CD4-positive, alpha-beta memory T cell (primary cell): Measurements from ENCODE around the gene CD2. TPM values are rescaled to one million over a fixed set of nuclear protein-coding genes. Genes with fewer than 3 reads are reported as not detected.

Experiments
- CTCF ChIA-PET: fragments of 350-600 bp; sonication (Branson Sonifier 250); formaldehyde crosslinking; loops from one replicate; lab custom pipeline; 2021; ENCODE audit warnings: inconsistent platforms; ENCODE audit not compliant: partially characterized antibody; lab: Charles Lee
- POLR2A ChIA-PET: fragments of 350-600 bp; sonication (Branson Sonifier 250); formaldehyde crosslinking; loops from one replicate; lab custom pipeline; 2021; ENCODE audit not compliant: partially characterized antibody; lab: Charles Lee
- DNase-seq, 5 donors: peaks; one replicate each; pipeline versions ENCODE4 v3.0.0 to v3.0.0-alpha.2; 2020 to 2022; ENCODE audit warnings: mixed read lengths in 1 of 5
- H3K27ac ChIP-seq: one replicate; pipeline ENCODE4 v1.7.0; 2013; ENCODE audit warnings: low read depth, low read length
- H3K27me3 ChIP-seq: 2 replicates; pipeline ENCODE4 v1.7.0; 2013; ENCODE audit warnings: mild to moderate bottlenecking, low read length, moderate library complexity; ENCODE audit not compliant: insufficient read depth
- H3K36me3 ChIP-seq: 2 replicates; pipeline ENCODE4 v1.7.0; 2013; ENCODE audit warnings: mild to moderate bottlenecking, low read length, moderate library complexity; ENCODE audit not compliant: insufficient read depth
- H3K4me1 ChIP-seq: 2 replicates; pipeline ENCODE4 v1.7.0; 2013; ENCODE audit warnings: mild to moderate bottlenecking, low read length, moderate library complexity; ENCODE audit not compliant: insufficient read depth
- H3K4me3 ChIP-seq, 2 donors: one replicate each; pipeline ENCODE4 v1.7.0; 2013; ENCODE audit warnings: low read length in 2 of 2, mild to moderate bottlenecking in 1 of 2
- H3K9me3 ChIP-seq, 2 donors: one replicate each; pipeline ENCODE4 v1.7.0; 2013; ENCODE audit warnings: low read length in 2 of 2, control low read depth in 1 of 2; ENCODE audit not compliant: control insufficient read depth in 1 of 2
- H3K27ac Mint-ChIP-seq, 7 donors: one replicate each; pipeline ENCODE4 v1.8.0; 2020 to 2021; ENCODE audit warnings: mixed read lengths in 7 of 7, mild to moderate bottlenecking in 6 of 7, inconsistent platforms in 3 of 7, moderate library complexity in 3 of 7
- H3K27me3 Mint-ChIP-seq, 2 donors: one replicate each; pipeline ENCODE4 v1.8.0; 2020 to 2021; ENCODE audit warnings: mixed read lengths in 2 of 2
- H3K36me3 Mint-ChIP-seq, 2 donors: one replicate each; pipeline ENCODE4 v1.8.0; 2020 to 2021; ENCODE audit warnings: mixed read lengths in 2 of 2, inconsistent platforms in 1 of 2, mild to moderate bottlenecking in 1 of 2
- H3K4me1 Mint-ChIP-seq, 4 donors: one replicate each; pipeline ENCODE4 v1.8.0; 2020 to 2021; ENCODE audit warnings: mixed read lengths in 4 of 4, mild to moderate bottlenecking in 1 of 4
- H3K4me3 Mint-ChIP-seq, 8 donors: one replicate each; pipeline ENCODE4 v1.8.0; 2020 to 2021; ENCODE audit warnings: mixed read lengths in 8 of 8, mild to moderate bottlenecking in 7 of 8, moderate library complexity in 6 of 8, inconsistent platforms in 3 of 8
- H3K9me3 Mint-ChIP-seq, 8 donors: one replicate each; pipeline ENCODE4 v1.8.0; 2020 to 2021; ENCODE audit warnings: mixed read lengths in 8 of 8, mild to moderate bottlenecking in 5 of 8, inconsistent platforms in 3 of 8, moderate library complexity in 1 of 8
- intact Hi-C: fragments of 100-400 bp; cut with micrococcal nuclease; formaldehyde crosslinking; loops from one replicate; pipeline ENCODE4 v1.15.1; 2023
- polyA plus RNA-seq, 2 donors: library from polyadenylated mRNA; unstranded; fragments of 300-500 nt; fragmentation: Illumina TruSeq; gene quantifications; one replicate each; pipeline ENCODE4 v1.2.3, GENCODE V29; 2021
- total RNA-seq, 2 experiments: library from RNA; stranded (reverse); gene quantifications; one replicate each; pipeline ENCODE4 v1.2.3, GENCODE V29; 2021

The CD2 gene
- total and polyA plus RNA-seq, 4 experiments from 2014 or later: 305 to 471 (median 363) TPM

GRCh38 chr1:116777831-116778830, 23.9 kb downstream of the CD2 start:
- H3K4me3 ChIP-seq: peak overlapping the region in 1 of 2 donors; percentile 5
- H3K9me3 Mint-ChIP-seq: peaks cover 0 to 3% (median 0%) of the 10 kb centered on the region in 8 donors
- DNase-seq: no peak
- peak overlapping the region in 1 of 7 donors; percentile 17 for H3K27ac Mint-ChIP-seq
- intact Hi-C loops: loop anchor here (1.0 to 2.0 kb wide), 2 partner anchors 8 to 23 kb away; no protein-coding TSS in a partner anchor
- H3K36me3 Mint-ChIP-seq: peaks cover 5 to 10% of the 10 kb centered on the region in 2 donors
- peak overlapping the region in 4 of 8 donors; percentile 11 to 67 (median 50) for H3K4me3 Mint-ChIP-seq
- no peaks in the 10 kb centered on the region for H3K27me3 Mint-ChIP-seq
- H3K36me3 ChIP-seq: no peaks in the 10 kb centered on the region
- H3K27me3 ChIP-seq: no peaks in the 10 kb centered on the region
- ChIA-PET POLR2A (interaction anchor here (0.9 to 33.0 kb wide), 5 partner anchors 8 to 38 kb away, joined by 3 to 1832 read pairs (median 13); partner anchors contain the start of gene CD2), CTCF (interaction anchor here (0.6 to 2.6 kb wide), 5 partner anchors 9 to 43 kb away, joined by 3 to 9 read pairs (median 4); no protein-coding TSS in a partner anchor)
- no peaks in the 10 kb centered on the region for H3K9me3 ChIP-seq
- peaks cover 2% of the 10 kb centered on the region for H3K4me1 ChIP-seq
- H3K4me1 Mint-ChIP-seq: peaks cover 10 to 30% (median 21%) of the 10 kb centered on the region in 4 donors
- H3K27ac ChIP-seq: no peak overlapping the region

- H3K27me3 Mint-ChIP-seq: no peaks in the 10 kb centered on the region
- H3K4me3 ChIP-seq: no peak overlapping the region
- intact Hi-C loops: no loop called here
- ChIA-PET CTCF (interaction anchor here (0.9 kb wide), 1 partner anchor 35 kb away, joined by 3 read pairs; no protein-coding TSS in a partner anchor), POLR2A (interaction anchor here (3.2 kb wide), 1 partner anchor 12 kb away, joined by 12 read pairs; no protein-coding TSS in a partner anchor)
- DNase-seq: no peak
- peaks cover 2 to 6% (median 4%) of the 10 kb centered on the region in 8 donors for H3K9me3 Mint-ChIP-seq
- H3K36me3 Mint-ChIP-seq: peaks cover 7% of the 10 kb centered on the region in 2 donors
- H3K27ac Mint-ChIP-seq: peak overlapping the region in 1 of 7 donors; percentile 3
- no peak overlapping the region for H3K27ac ChIP-seq
- peaks cover 11 to 26% (median 17%) of the 10 kb centered on the region in 4 donors for H3K4me1 Mint-ChIP-seq
- no peak overlapping the region for H3K4me3 Mint-ChIP-seq
- no peaks in the 10 kb centered on the region for H3K27me3 ChIP-seq
- no peaks in the 10 kb centered on the region for H3K9me3 ChIP-seq
- H3K4me1 ChIP-seq: no peaks in the 10 kb centered on the region
- H3K36me3 ChIP-seq: no peaks in the 10 kb centered on the region
Measured at GRCh38 chr1:116781034-116781433, 26.8 kb downstream of the CD2 start.

GRCh38 chr1:116785006-116785405, 30.8 kb downstream of the CD2 start:
- H3K4me3 Mint-ChIP-seq: no peak overlapping the region
- peak overlapping the region in 1 of 7 donors; percentile 49 for H3K27ac Mint-ChIP-seq

GRCh38 chr1:116786049-116786448, 31.8 kb downstream of the CD2 start:
- H3K9me3 Mint-ChIP-seq: peaks cover 2 to 16% (median 9%) of the 10 kb centered on the region in 8 donors
- POLR2A ChIA-PET: interaction anchor here (0.7 to 5.3 kb wide), 7 partner anchors 11 to 31 kb away, joined by 3 to 30 read pairs (median 3); partner anchors contain the start of gene CD2
- no peak overlapping the region for H3K27ac ChIP-seq
- peaks cover 9 to 15% of the 10 kb centered on the region in 2 donors for H3K36me3 Mint-ChIP-seq
- peaks cover 12 to 40% (median 25%) of the 10 kb centered on the region in 4 donors for H3K4me1 Mint-ChIP-seq
- H3K4me3 Mint-ChIP-seq: no peak overlapping the region
- DNase-seq: no peak
- H3K9me3 ChIP-seq: no peaks in the 10 kb centered on the region
- H3K36me3 ChIP-seq: no peaks in the 10 kb centered on the region
- no peaks in the 10 kb centered on the region for H3K4me1 ChIP-seq
- H3K27me3 ChIP-seq: no peaks in the 10 kb centered on the region
- CTCF ChIA-PET: interaction anchor here (1.2 to 2.2 kb wide), 4 partner anchors 11 to 32 kb away, joined by 3 to 5 read pairs (median 4); partner anchors contain the start of gene CD2
- no peak overlapping the region for H3K4me3 ChIP-seq
- no peaks in the 10 kb centered on the region for H3K27me3 Mint-ChIP-seq
- peak overlapping the region in 1 of 7 donors; percentile 38 for H3K27ac Mint-ChIP-seq
- intact Hi-C loops: no loop called here

More at GRCh38 chr1:116785006-116785405, 30.8 kb downstream of the CD2 start:
- H3K36me3 Mint-ChIP-seq: peaks cover 9 to 18% of the 10 kb centered on the region in 2 donors
- Histone ChIP-seq H3K36me3 (no peaks in the 10 kb centered on the region), H3K27me3 (no peaks in the 10 kb centered on the region), H3K27ac (no peak overlapping the region), H3K4me3 (no peak overlapping the region), H3K9me3 (no peaks in the 10 kb centered on the region), H3K4me1 (no peaks in the 10 kb centered on the region)
- POLR2A ChIA-PET: interaction anchor here (1.2 to 5.3 kb wide), 5 partner anchors 9 to 47 kb away, joined by 3 to 30 read pairs (median 4); no protein-coding TSS in a partner anchor
- DNase-seq: no peak
- CTCF ChIA-PET: interaction anchor here (0.8 to 2.2 kb wide), 4 partner anchors 10 to 60 kb away, joined by 3 to 5 read pairs (median 4); no protein-coding TSS in a partner anchor
- no peaks in the 10 kb centered on the region for H3K27me3 Mint-ChIP-seq
- intact Hi-C loops: no loop called here
- H3K4me1 Mint-ChIP-seq: peaks cover 8 to 30% (median 19%) of the 10 kb centered on the region in 4 donors
- H3K9me3 Mint-ChIP-seq: peaks cover 2 to 16% (median 9%) of the 10 kb centered on the region in 8 donors

- H3K27me3 Mint-ChIP-seq: no peaks in the 10 kb centered on the region
- ChIA-PET CTCF (interaction anchor here (1.3 to 4.4 kb wide), 3 partner anchors 22 to 54 kb away, joined by 3 to 17 read pairs (median 5); no protein-coding TSS in a partner anchor), POLR2A (interaction anchor here (1.1 to 21.5 kb wide), 5 partner anchors 8 to 54 kb away, joined by 3 to 1208 read pairs (median 6); no protein-coding TSS in a partner anchor)
- H3K4me3 ChIP-seq: no peak overlapping the region
- H3K4me1 Mint-ChIP-seq: peaks cover 21 to 67% (median 50%) of the 10 kb centered on the region in 4 donors
- H3K4me1 ChIP-seq: peaks cover 26% of the 10 kb centered on the region
- H3K27me3 ChIP-seq: no peaks in the 10 kb centered on the region
- intact Hi-C loops: no loop called here
- peak overlapping the region in 3 of 7 donors; percentile 19 to 50 (median 39) for H3K27ac Mint-ChIP-seq
- DNase-seq: no peak
- peaks cover 1 to 4% of the 10 kb centered on the region in 2 donors for H3K36me3 Mint-ChIP-seq
- H3K27ac ChIP-seq: no peak overlapping the region
- no peak overlapping the region for H3K4me3 Mint-ChIP-seq
- peaks cover 0 to 4% (median 1%) of the 10 kb centered on the region in 8 donors for H3K9me3 Mint-ChIP-seq
- H3K36me3 ChIP-seq: no peaks in the 10 kb centered on the region
- no peaks in the 10 kb centered on the region for H3K9me3 ChIP-seq
Measured at GRCh38 chr1:116791727-116792126, 37.5 kb downstream of the CD2 start.

- no peaks in the 10 kb centered on the region for H3K27me3 Mint-ChIP-seq
- intact Hi-C loops: no loop called here
Measured at GRCh38 chr1:116793357-116793935, 39.2 kb downstream of the CD2 start.

More at GRCh38 chr1:116793357-116793935, 39.2 kb downstream of the CD2 start:
- Histone ChIP-seq H3K9me3 (no peaks in the 10 kb centered on the region), H3K4me3 (no peak overlapping the region), H3K27me3 (no peaks in the 10 kb centered on the region), H3K4me1 (peaks cover 43% of the 10 kb centered on the region), H3K36me3 (no peaks in the 10 kb centered on the region), H3K27ac (no peak overlapping the region)
- POLR2A ChIA-PET: interaction anchor here (1.0 to 21.5 kb wide), 5 partner anchors 10 to 55 kb away, joined by 3 to 1208 read pairs (median 6); partner anchors contain the start of gene CD2
- H3K27ac Mint-ChIP-seq: peak overlapping the region in 1 of 7 donors; percentile 12
- peaks cover 0 to 3% (median 0%) of the 10 kb centered on the region in 8 donors for H3K9me3 Mint-ChIP-seq
- no peak for DNase-seq
- H3K36me3 Mint-ChIP-seq: no peaks in the 10 kb centered on the region
- CTCF ChIA-PET: interaction anchor here (1.1 to 4.4 kb wide), 3 partner anchors 21 to 69 kb away, joined by 3 to 17 read pairs (median 4); no protein-coding TSS in a partner anchor
- H3K4me3 Mint-ChIP-seq: no peak overlapping the region
- H3K4me1 Mint-ChIP-seq: peaks cover 31 to 69% (median 55%) of the 10 kb centered on the region in 4 donors
